Stimulated activated CD8-positive, alpha-beta memory T cell treated with anti-CD3 and anti-CD28 coated beads, Interleukin-15, amount 100 ng/mL, for 4 hours (primary cell): ENCODE measurements around the gene WIF1.

Experiments used
- DNase-seq, 2 donors: peaks; one replicate each; pipeline ENCODE4 v3.0.0-alpha.2; 2020; ENCODE audit warnings: low read depth in 2 of 2

The WIF1 gene

GRCh38 chr12:65121049-65121955 lies at the start of gene WIF1:
WIF1 (minus strand) TSS chr12:65121305; CDS start chr12:65121191, 114 bp downstream.
- peak in 1 of 2 donors; percentile 3 for DNase-seq

- DNase-seq = peak; percentile 20 to 28
Measured at GRCh38 chr12:65170209-65170881, 49.2 kb upstream of the WIF1 start.

GRCh38 chr12:65169320-65170208 lies 48.5 kb upstream of the WIF1 start, which contains the start of gene LEMD3:
LEMD3 (plus strand) TSS chr12:65169583; CDS start chr12:65169597, 14 bp downstream.
- peak; percentile 84 to 88 for DNase-seq

- no peak for DNase-seq
Measured at GRCh38 chr12:65168681-65169319, 47.7 kb upstream of the WIF1 start.

- DNase-seq = no peak
Measured at GRCh38 chr12:65164774-65165173, 43.7 kb upstream of the WIF1 start.

- DNase-seq = no peak
Measured at GRCh38 chr12:65164244-65164643, 43.1 kb upstream of the WIF1 start.

- no peak for DNase-seq
Measured at GRCh38 chr12:65162609-65163008, 41.5 kb upstream of the WIF1 start.

- DNase-seq = no peak
Measured at GRCh38 chr12:65157091-65157490, 36.0 kb upstream of the WIF1 start.

- no peak for DNase-seq
Measured at GRCh38 chr12:65156366-65156841, 35.3 kb upstream of the WIF1 start.

- DNase-seq = no peak
Measured at GRCh38 chr12:65155784-65156183, 34.7 kb upstream of the WIF1 start.

GRCh38 chr12:65152596-65152995 lies 31.5 kb upstream of the WIF1 start:
- DNase-seq = no peak

GRCh38 chr12:65152012-65152411 lies 30.9 kb upstream of the WIF1 start:
- DNase-seq = no peak

- no peak for DNase-seq
Measured at GRCh38 chr12:65147312-65147905, 26.3 kb upstream of the WIF1 start.

- DNase-seq = no peak
Measured at GRCh38 chr12:65140738-65141137, 19.6 kb upstream of the WIF1 start.

- DNase-seq = no peak
Measured at GRCh38 chr12:65139389-65139788, 18.3 kb upstream of the WIF1 start.

GRCh38 chr12:65133879-65134278 lies 12.8 kb upstream of the WIF1 start:
- DNase-seq = no peak

- DNase-seq = no peak
Measured at GRCh38 chr12:65126482-65126881, 5.4 kb upstream of the WIF1 start.

GRCh38 chr12:65125975-65126374 lies 4.9 kb upstream of the WIF1 start:
- no peak for DNase-seq

GRCh38 chr12:65125247-65125646 lies 4.1 kb upstream of the WIF1 start:
- no peak for DNase-seq

GRCh38 chr12:65123435-65124063 lies 2.4 kb upstream of the WIF1 start:
- DNase-seq = no peak
